NCI-H1694 treated with DMSO at 0.1 percent for 48 hours (cell line): ENCODE results near the gene RNF141.

Source experiments
- DNase-seq: peaks from one replicate; lab custom pipeline; 2025; lab: John Stamatoyannopoulos, UW

Gene RNF141

GRCh38 chr11:10480026-10480425, 61.0 kb downstream of the RNF141 start:
- no peak for DNase-seq

- DNase-seq = no peak
Observed at GRCh38 chr11:10478574-10479550, 62.1 kb downstream of the RNF141 start.

- DNase-seq = no peak
Observed at GRCh38 chr11:10478066-10478465, 62.9 kb downstream of the RNF141 start.

- no peak for DNase-seq
Observed at GRCh38 chr11:10477690-10478046, 63.3 kb downstream of the RNF141 start.

- no peak for DNase-seq
Observed at GRCh38 chr11:10476927-10477689, 63.9 kb downstream of the RNF141 start.

- no peak for DNase-seq
Observed at GRCh38 chr11:10476342-10476741, 64.6 kb downstream of the RNF141 start.

GRCh38 chr11:10474551-10474950, 66.4 kb downstream of the RNF141 start:
- DNase-seq = no peak

GRCh38 chr11:10473371-10473770, 67.6 kb downstream of the RNF141 start:
- DNase-seq = no peak

GRCh38 chr11:10462746-10463300, 78.2 kb downstream of the RNF141 start:
- DNase-seq = no peak
